ENCODE measurements around the gene ANKMY1. TPM values are rescaled to one million over a fixed set of nuclear protein-coding genes. Genes with fewer than 3 reads are reported as not detected.

The ANKMY1 gene
- total RNA-seq, 6 experiments from 2014 or later = 6.6 to 11.0 (median 9.0) TPM

DNA sequence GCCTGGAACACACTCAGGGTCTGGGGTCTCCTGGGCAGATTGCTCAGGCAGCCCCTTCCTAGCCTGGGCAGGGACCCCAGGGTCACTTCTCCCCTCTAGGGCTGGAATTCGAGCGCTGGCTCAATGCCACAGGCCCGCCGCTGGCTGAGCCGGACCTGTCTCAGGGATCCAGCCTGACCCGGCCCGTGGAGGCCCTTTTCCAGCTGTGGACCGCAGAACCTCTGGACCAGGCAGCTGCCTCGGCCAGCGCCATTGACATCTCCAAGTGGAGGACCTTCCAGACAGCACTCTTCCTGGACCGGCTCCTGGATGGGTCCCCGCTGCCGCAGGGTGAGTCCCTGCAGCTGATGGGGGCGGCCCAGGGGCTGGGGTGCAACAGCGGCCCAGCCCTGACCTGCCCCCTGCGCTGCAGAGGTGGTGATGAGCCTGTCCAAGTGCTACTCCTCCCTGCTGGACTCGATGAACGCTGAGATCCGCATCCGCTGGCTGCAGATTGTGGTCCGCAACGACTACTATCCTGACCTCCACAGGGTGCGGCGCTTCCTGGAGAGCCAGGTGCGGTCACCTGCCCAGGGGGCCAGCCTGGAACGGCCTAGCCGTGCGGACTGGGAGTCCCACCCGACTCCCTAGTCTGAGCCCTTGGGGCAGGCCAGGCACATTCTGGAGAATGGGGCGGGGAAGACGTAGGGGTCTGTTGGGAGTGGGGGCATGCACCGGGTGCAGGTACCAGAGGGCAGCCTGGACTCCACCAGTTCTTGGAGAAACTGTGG is 18.8 kb upstream of the ANKMY1 start:
- no peak overlapping the region for H3K4me3 ChIP-seq
- peaks cover 0 to 29% (median 3%) of the 10 kb centered on the region in 4 donors for H3K36me3 ChIP-seq
- intact Hi-C loops (cut with DNase I) = no loop called here
- H3K4me1 ChIP-seq = peaks cover 0 to 25% (median 11%) of the 10 kb centered on the region in 4 donors
- TF ChIP-seq, protein P1, sequence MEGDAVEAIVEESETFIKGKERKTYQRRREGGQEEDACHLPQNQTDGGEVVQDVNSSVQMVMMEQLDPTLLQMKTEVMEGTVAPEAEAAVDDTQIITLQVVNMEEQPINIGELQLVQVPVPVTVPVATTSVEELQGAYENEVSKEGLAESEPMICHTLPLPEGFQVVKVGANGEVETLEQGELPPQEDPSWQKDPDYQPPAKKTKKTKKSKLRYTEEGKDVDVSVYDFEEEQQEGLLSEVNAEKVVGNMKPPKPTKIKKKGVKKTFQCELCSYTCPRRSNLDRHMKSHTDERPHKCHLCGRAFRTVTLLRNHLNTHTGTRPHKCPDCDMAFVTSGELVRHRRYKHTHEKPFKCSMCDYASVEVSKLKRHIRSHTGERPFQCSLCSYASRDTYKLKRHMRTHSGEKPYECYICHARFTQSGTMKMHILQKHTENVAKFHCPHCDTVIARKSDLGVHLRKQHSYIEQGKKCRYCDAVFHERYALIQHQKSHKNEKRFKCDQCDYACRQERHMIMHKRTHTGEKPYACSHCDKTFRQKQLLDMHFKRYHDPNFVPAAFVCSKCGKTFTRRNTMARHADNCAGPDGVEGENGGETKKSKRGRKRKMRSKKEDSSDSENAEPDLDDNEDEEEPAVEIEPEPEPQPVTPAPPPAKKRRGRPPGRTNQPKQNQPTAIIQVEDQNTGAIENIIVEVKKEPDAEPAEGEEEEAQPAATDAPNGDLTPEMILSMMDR (IDR thresholded peaks at IDR 0.05) = no peak
- no peak for TF ChIP-seq POLR2A (IDR thresholded peaks at IDR 0.05)
- H3K27ac ChIP-seq = no peak overlapping the region
- DNase-seq = no peak
- no peak for ATAC-seq
- no peaks in the 10 kb centered on the region for H3K9me3 ChIP-seq
- WGBS (ENCODE audit: insufficient coverage, low coverage, low lambda C conversion rate, missing lambda C conversion rate) = no CpG with 5 or more reads among the region's 32 CpGs
- no peaks in the 10 kb centered on the region for H3K27me3 ChIP-seq

DNA sequence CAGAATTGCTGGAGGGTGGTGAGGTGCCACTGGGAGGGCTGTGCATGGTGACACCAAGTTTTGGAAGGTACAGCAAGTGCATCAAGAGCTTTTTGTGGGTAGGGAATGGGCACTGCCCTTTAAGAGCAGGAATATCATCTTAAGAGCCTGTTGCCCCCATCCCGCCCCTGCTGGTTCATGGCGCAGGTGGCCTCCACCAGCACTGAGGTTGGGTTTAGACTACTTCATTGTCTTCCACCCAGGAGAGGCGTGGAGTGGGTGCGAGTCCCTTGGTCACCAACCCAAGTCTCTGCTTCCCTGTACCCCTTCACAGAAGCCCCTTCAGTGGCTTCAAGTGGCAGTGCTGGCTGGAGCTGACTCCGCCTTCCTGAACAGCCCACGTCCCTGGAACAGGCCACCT is 18.2 kb upstream of the ANKMY1 start:
- Histone ChIP-seq H3K27ac (no peak overlapping the region), H3K4me3 (no peak overlapping the region), H3K36me3 (peaks cover 0 to 29% (median 3%) of the 10 kb centered on the region in 4 donors), H3K9me3 (no peaks in the 10 kb centered on the region), H3K27me3 (no peaks in the 10 kb centered on the region), H3K4me1 (peaks cover 0 to 23% (median 11%) of the 10 kb centered on the region in 4 donors)
- intact Hi-C loops (cut with DNase I) = no loop called here
- no peak for ATAC-seq
- DNase-seq = no peak
- WGBS (ENCODE audit: insufficient coverage, low coverage, low lambda C conversion rate, missing lambda C conversion rate) = 100% methylated on average over 1 of the region's 6 CpGs
- TF ChIP-seq, protein P1 (IDR thresholded peaks at IDR 0.05) = no peak
- no peak for TF ChIP-seq POLR2A (IDR thresholded peaks at IDR 0.05)

DNA sequence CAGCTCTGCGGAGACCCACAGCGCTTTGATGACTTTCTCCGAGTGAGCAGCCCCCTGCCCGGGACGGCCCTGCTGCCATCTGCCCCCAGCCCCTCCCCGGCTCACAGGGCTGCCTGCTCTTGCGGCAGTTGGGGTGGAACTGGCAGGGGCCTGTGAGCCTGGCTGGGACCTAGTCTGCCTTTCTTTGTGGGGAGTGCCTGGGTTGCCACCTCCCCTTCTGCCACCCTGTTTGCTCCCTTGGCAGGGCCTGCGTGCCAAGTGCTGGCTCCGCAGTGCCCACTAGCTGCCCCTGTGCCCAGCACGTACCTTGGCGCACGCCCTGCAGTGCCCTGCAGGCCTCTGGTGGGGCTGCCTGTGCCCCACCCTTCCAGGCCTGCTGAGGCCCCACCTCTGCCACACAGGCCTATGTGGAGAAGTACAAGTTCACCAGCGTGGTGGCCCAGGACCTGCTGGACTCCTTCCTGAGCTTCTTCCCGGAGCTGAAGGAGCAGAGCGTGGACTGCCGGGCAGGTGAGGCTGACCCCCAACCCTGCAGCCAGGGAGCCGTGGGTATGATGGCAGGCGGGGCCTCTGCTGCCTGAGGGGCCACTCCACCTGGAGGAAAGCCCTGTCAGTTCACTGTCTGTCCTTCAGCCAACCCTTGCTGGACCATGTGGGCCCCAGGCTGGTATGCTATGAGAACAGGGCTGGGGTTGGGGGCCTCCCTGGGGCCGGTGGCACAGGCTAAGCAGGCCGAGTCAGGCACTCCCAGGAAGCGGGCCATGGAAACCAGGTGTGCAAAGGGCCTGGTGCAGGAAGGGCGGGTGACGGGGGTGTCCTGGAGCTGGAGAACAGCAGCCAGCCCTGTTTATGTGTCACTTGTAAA is 17.5 kb upstream of the ANKMY1 start:
- no peak for TF ChIP-seq POLR2A (IDR thresholded peaks at IDR 0.05)
- TF ChIP-seq, protein P1 (IDR thresholded peaks at IDR 0.05) = no peak
- DNase-seq = peak in 2 of 3 donors; percentile 19 to 50
- no peaks in the 10 kb centered on the region for H3K27me3 ChIP-seq
- H3K9me3 ChIP-seq = no peaks in the 10 kb centered on the region
- H3K4me3 ChIP-seq = no peak overlapping the region
- intact Hi-C loops (cut with DNase I) = no loop called here
- ATAC-seq = no peak
- H3K27ac ChIP-seq = no peak overlapping the region
- H3K4me1 ChIP-seq = peaks cover 0 to 21% (median 7%) of the 10 kb centered on the region in 4 donors
- H3K36me3 ChIP-seq = peaks cover 0 to 29% (median 3%) of the 10 kb centered on the region in 4 donors
- 40% methylated on average over 2 of the region's 23 CpGs for WGBS (ENCODE audit: insufficient coverage, low coverage, low lambda C conversion rate, missing lambda C conversion rate)

DNA sequence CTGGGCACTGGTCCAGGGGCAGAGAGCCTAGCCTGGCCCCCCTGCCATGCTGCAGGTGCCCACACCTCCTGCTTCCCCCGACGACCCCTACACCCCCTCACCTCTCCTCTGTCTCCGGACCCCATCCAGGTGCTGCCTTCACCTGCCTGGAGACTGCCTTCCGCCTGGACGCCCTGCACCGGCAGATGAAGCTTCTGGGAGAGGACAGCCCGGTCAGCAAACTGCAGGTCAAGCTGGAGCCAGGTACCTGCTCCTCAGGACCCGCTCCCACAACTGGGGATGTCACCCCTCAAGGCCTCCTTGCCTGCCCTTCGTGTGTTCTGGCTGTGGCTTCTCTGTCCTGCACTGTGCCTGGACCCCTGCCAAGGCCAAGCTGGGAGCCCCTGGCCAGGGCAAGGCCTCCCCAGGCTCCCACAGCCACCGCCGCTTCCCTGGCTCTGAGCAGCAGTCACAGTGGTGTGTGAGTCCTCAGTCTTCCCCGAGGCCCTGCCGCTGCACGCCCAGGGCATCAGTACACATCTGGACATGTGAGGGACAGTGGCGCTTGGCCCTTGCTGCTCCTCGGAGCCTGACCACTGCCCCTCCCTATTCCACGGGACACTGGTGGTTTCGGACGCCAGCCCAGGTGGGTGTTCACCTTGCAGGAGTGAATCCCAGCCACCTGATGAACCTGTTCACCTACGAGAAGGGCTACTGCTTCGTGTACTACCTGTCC is 16.8 kb upstream of the ANKMY1 start:
- intact Hi-C loops (cut with DNase I) = no loop called here
- Histone ChIP-seq H3K4me3 (no peak overlapping the region), H3K36me3 (peaks cover 0 to 29% (median 3%) of the 10 kb centered on the region in 4 donors)

More for the DNA sequence above, 16.8 kb upstream of the ANKMY1 start:
- H3K27me3 ChIP-seq = no peaks in the 10 kb centered on the region
- no peaks in the 10 kb centered on the region for H3K9me3 ChIP-seq
- DNase-seq (peak in 2 of 3 donors; percentile 22 to 54), ATAC-seq (no peak)
- WGBS (ENCODE audit: insufficient coverage, low coverage, low lambda C conversion rate, missing lambda C conversion rate) = 84% methylated on average over 5 of the region's 21 CpGs
- peaks cover 0 to 20% (median 5%) of the 10 kb centered on the region in 4 donors for H3K4me1 ChIP-seq
- TF ChIP-seq, protein P1 (IDR thresholded peaks at IDR 0.05) = no peak
- TF ChIP-seq POLR2A (IDR thresholded peaks at IDR 0.05) = no peak
- H3K27ac ChIP-seq = no peak overlapping the region
